GM12878 (cell line): ENCODE results near the gene PAQR9. TPM values are rescaled to one million over a fixed set of nuclear protein-coding genes. Genes with fewer than 3 reads are reported as not detected.

Experiments
- ATAC-seq: fragments of 200-7000 bp; cut with Tn5 transposase; 3 replicates; pipeline ENCODE4 v1.9.1; 2020; ENCODE audit warnings: mild to moderate bottlenecking, moderate library complexity
- BruUV-seq: library from RNA; stranded (reverse); fragments of 400-500 nt; replicated peaks from 2 replicates; lab custom pipeline; 2021; lab: Mats Ljungman, UMichigan
- CTCF ChIA-PET: fragments of 300-600 bp; sonication (Branson Sonifier 250); formaldehyde crosslinking; extraction: SDS; loops from one replicate; lab custom pipeline; 2021; ENCODE audit warnings: inconsistent platforms; lab: Yijun Ruan, JAX
- POLR2A ChIA-PET: fragments of 350-600 bp; formaldehyde crosslinking; extraction: SDS; loops from one replicate; lab custom pipeline; 2021; ENCODE audit warnings: inconsistent platforms; lab: Charles Lee
- RAD21 ChIA-PET: fragments of 300-600 bp; sonication (Branson Sonifier 250); formaldehyde crosslinking; loops from one replicate; lab custom pipeline; 2023; ENCODE audit warnings: antibody characterized with exemption; ENCODE audit not compliant: unreplicated experiment; lab: Charles Lee
- SMC1A ChIA-PET: fragments of 300-600 bp; sonication (Branson Sonifier 250); formaldehyde crosslinking; loops from one replicate; lab custom pipeline; 2023; ENCODE audit not compliant: unreplicated experiment, uncharacterized antibody; lab: Charles Lee
- DNase-seq: peaks from one replicate; pipeline ENCODE4 v3.0.0-alpha.2; 2011; ENCODE audit warnings: low read depth, low spot score
- FAIRE-seq: peaks from 3 replicates; lab custom pipeline; 2011; peaks lifted over from hg19 to GRCh38; lab: Jason Lieb, UNC
- H2AFZ ChIP-seq: 2 replicates; pipeline ENCODE4 v1.6.0; 2011; ENCODE audit warnings: low read depth, low read length, control low read depth; ENCODE audit not compliant: control insufficient read depth
- H3K27ac ChIP-seq: 2 replicates; pipeline ENCODE4 v1.5.1; 2011; ENCODE audit warnings: control low read depth; ENCODE audit not compliant: control insufficient read depth, insufficient read depth
- H3K27me3 ChIP-seq, 2 experiments: replicated peaks in 1 of 2; 2 replicates each; pipeline versions ENCODE4 v1.6.0 to v1.6.1; 2011; ENCODE audit warnings: low read length in 1 of 2; ENCODE audit not compliant: control insufficient read depth in 2 of 2, insufficient read depth in 2 of 2
- H3K36me3 ChIP-seq, 2 experiments: 2 replicates each; pipeline ENCODE4 v1.5.1; 2011; ENCODE audit warnings: low read length in 1 of 2; ENCODE audit not compliant: control insufficient read depth in 2 of 2, insufficient read depth in 2 of 2
- H3K4me1 ChIP-seq: 2 replicates; pipeline ENCODE4 v1.6.1; 2011; ENCODE audit warnings: mild to moderate bottlenecking, low read length, moderate library complexity, mixed read lengths; ENCODE audit not compliant: control insufficient read depth, insufficient read depth
- H3K4me2 ChIP-seq: 2 replicates; pipeline ENCODE4 v1.6.0; 2011; ENCODE audit warnings: control low read depth; ENCODE audit not compliant: control insufficient read depth, insufficient read depth
- H3K4me3 ChIP-seq: fragments of 200-600 bp; sonication (generic); 2 replicates; pipeline ENCODE4 v1.5.1; 2016
- H3K79me2 ChIP-seq: 2 replicates; pipeline ENCODE4 v1.6.0; 2011; ENCODE audit warnings: low read length; ENCODE audit not compliant: control insufficient read depth, insufficient read depth
- H3K9ac ChIP-seq: 2 replicates; pipeline ENCODE4 v1.8.0; 2011; ENCODE audit warnings: low read length, control low read depth, mixed read lengths; ENCODE audit not compliant: control insufficient read depth, insufficient read depth
- H3K9me3 ChIP-seq: replicated peaks from 3 replicates; pipeline ENCODE4 v1.5.1; 2011; ENCODE audit warnings: mild to moderate bottlenecking, low read length; ENCODE audit not compliant: control insufficient read depth, insufficient read depth
- H4K20me1 ChIP-seq: 2 replicates; pipeline ENCODE4 v1.6.0; 2011; ENCODE audit not compliant: control insufficient read depth, insufficient read depth
- BRCA1 ChIP-seq: IDR thresholded peaks from 2 replicates; pipeline ENCODE4 v1.6.1; 2011; ENCODE audit warnings: low read depth, low read length, improper control_type of control experiment
- CUX1 ChIP-seq: IDR thresholded peaks from 2 replicates; pipeline ENCODE4 v1.6.1; 2012; ENCODE audit warnings: improper control_type of control experiment, low read depth, low read length; ENCODE audit not compliant: insufficient replicate concordance
- KLF5 ChIP-seq: fragments of 450-650 bp; IDR thresholded peaks from 2 replicates; pipeline ENCODE4 v1.6.1; 2014; ENCODE audit warnings: mild to moderate bottlenecking; ENCODE audit not compliant: partially characterized antibody
- RAD51 ChIP-seq: fragments of 450-650 bp; IDR thresholded peaks from 2 replicates; pipeline ENCODE4 v1.6.1; 2016; ENCODE audit warnings: moderate library complexity, mild to moderate bottlenecking, inconsistent platforms
- SMC3 ChIP-seq: IDR thresholded peaks from 2 replicates; pipeline ENCODE4 v1.6.1; 2011; ENCODE audit warnings: low read length, improper control_type of control experiment, borderline replicate concordance
- USF2 ChIP-seq: IDR thresholded peaks from 2 replicates; pipeline ENCODE4 v1.6.1; 2011; ENCODE audit warnings: low read depth, low read length, improper control_type of control experiment, borderline replicate concordance
- WGBS: methylation state at CpG from one replicate; pipeline ENCODE4 v1.1.6; 2016; ENCODE audit warnings: low lambda C conversion rate; ENCODE audit not compliant: insufficient replicate concordance, insufficient coverage; ENCODE audit errors: missing lambda C conversion rate; 5-methylcytosine and 5-hydroxymethylcytosine counted together
- in situ Hi-C: fragments of 300-500 bp; cut with MboI; formaldehyde crosslinking; loops from 9 replicates; pipeline ENCODE4 v1.14.3; 2018; ENCODE audit warnings: mixed read lengths
- intact Hi-C: fragments of 100-400 bp; cut with micrococcal nuclease; formaldehyde crosslinking; loops from one replicate; pipeline ENCODE4 v1.14.2; 2022; ENCODE audit not compliant: unreplicated experiment
- polyA plus RNA-seq, 11 experiments: library from polyadenylated mRNA; depleted of rRNA in 4 of 11; unstranded in 6 of 11; stranded (reverse) in 5 of 11; fragments of >200 nt; fragmentation: Nextera tagmentation in 4 of 11; fragmentation: Illumina TruSeq in 1 of 11; extraction: Ambion mirVana in 4 of 11; extraction: Trizol in 1 of 11; gene quantifications; 1 replicate in 1 of 11; 2 replicates in 10 of 11; pipeline versions ENCODE4 v1.2.1 to v1.2.3, GENCODE V29; 2011 to 2016; ENCODE audit warnings: inconsistent platforms in 2 of 11, missing spikeins in 2 of 11, low read depth in 1 of 11
- total RNA-seq, 4 experiments: library from RNA; depleted of rRNA in 3 of 4; stranded (reverse); fragments of >200 nt in 3 of 4; fragmentation: Illumina TruSeq in 1 of 4; extraction: Trizol in 1 of 4; gene quantifications; 2 replicates each; pipeline versions ENCODE4 v1.2.1 to v1.2.3, GENCODE V29; 2013 to 2021
- TF ChIP-seq, protein P1 (sequence below): IDR thresholded peaks from 2 replicates; pipeline ENCODE4 v1.6.1; 2011; ENCODE audit warnings: low read depth, mild to moderate bottlenecking, low read length, moderate library complexity, borderline replicate concordance; ENCODE audit errors: extremely low read depth
- TF ChIP-seq, protein P2 (sequence below): fragments of 450-650 bp; IDR thresholded peaks from 2 replicates; pipeline ENCODE4 v1.6.1; 2017; ENCODE audit warnings: mild to moderate bottlenecking

Gene PAQR9
- total and polyA plus RNA-seq, 10 of the 15 experiments (the other 5 are each of a cell fraction or from before 2014, with no cell fraction given), result not detected

DNA sequence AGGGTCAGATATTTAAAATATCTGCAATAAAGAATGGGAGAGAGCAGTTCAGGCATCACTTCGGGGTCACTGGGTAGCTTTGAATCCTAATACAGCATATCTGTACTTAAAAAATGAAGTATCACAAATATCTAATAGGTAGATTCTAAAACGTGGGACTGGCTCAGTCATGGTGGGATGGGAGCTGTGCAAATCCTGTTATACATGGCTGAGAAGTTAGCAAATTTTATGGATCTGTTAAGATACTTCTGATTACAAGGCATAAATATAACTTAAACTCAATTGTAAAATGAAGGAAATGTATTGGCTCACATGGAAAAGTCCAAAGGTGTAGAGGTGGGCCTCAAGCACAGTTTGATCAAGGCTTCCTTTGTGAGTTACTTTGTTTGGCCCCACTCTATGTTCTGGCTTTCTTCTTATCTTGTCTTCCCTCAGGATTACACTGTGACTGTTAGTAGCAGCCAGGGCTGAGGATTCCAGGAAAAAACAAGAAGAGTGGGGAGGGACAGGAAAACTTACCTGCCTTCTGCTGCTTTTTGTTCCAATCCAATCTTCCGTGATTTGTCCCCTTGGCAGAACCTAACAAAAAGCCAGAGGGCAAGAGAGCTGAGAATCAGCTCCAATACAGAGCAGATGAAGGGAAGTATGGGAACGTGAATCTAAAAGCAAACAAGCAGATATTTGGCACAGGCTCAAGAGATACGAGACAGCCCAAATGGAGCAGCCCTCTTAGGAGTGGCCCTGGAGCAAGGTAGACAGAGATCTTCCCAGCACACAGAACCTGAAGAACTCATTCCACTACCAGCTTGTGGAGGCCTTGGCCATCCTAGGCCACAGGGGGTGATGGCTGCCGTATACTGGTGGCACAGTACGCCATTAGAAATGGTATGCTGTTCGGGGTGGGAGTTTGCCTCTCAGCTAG is 10.9 kb downstream of the PAQR9 start (continued):
- TF ChIP-seq, protein P1, sequence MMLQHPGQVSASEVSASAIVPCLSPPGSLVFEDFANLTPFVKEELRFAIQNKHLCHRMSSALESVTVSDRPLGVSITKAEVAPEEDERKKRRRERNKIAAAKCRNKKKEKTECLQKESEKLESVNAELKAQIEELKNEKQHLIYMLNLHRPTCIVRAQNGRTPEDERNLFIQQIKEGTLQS, result no peak
- TF ChIP-seq KLF5 (no peak), CUX1 (no peak)

GRCh38 chr3:142951794-142952193 is 11.7 kb downstream of the PAQR9 start:
- intact Hi-C loops (no loop called here), in situ Hi-C loops (no loop called here)
- Histone ChIP-seq H3K36me3 (no peaks in the 10 kb centered on the region), H3K9me3 (no peaks in the 10 kb centered on the region; the same call in 2 of the 3 replicates), H3K27me3 (peaks cover 2 to 4% of the 10 kb centered on the region in 2 experiments; a peak in 3 of 4 replicates), H4K20me1 (no peaks in the 10 kb centered on the region), H3K4me2 (no peak overlapping the region), H2AFZ (no peak overlapping the region), H3K79me2 (no peaks in the 10 kb centered on the region), H3K4me1 (no peaks in the 10 kb centered on the region; the same call in 1 of the 2 replicates), H3K9ac (no peak overlapping the region), H3K4me3 (no peak overlapping the region), H3K27ac (no peak overlapping the region)
- BruUV-seq, result no TSS peak
- 71% methylated on average over 2 of the region's 2 CpGs for WGBS
- ChIA-PET SMC1A (interaction anchor here (1.2 kb wide), 1 partner anchor 110 kb away, joined by 3 read pairs; no protein-coding TSS in a partner anchor), RAD21 (interaction anchor here (0.6 kb wide), 2 partner anchors 20 to 27 kb away, joined by 3 read pairs; no protein-coding TSS in a partner anchor), CTCF (interaction anchor here (0.7 to 2.5 kb wide), 3 partner anchors 12 to 35 kb away, joined by 3 to 5 read pairs (median 3); no protein-coding TSS in a partner anchor), POLR2A (no interaction called here)
- ATAC-seq, result no peak
- no peak for DNase-seq
- no peak for TF ChIP-seq USF2
- TF ChIP-seq SMC3, result no peak
- no peak for TF ChIP-seq BRCA1
- TF ChIP-seq, protein P2, sequence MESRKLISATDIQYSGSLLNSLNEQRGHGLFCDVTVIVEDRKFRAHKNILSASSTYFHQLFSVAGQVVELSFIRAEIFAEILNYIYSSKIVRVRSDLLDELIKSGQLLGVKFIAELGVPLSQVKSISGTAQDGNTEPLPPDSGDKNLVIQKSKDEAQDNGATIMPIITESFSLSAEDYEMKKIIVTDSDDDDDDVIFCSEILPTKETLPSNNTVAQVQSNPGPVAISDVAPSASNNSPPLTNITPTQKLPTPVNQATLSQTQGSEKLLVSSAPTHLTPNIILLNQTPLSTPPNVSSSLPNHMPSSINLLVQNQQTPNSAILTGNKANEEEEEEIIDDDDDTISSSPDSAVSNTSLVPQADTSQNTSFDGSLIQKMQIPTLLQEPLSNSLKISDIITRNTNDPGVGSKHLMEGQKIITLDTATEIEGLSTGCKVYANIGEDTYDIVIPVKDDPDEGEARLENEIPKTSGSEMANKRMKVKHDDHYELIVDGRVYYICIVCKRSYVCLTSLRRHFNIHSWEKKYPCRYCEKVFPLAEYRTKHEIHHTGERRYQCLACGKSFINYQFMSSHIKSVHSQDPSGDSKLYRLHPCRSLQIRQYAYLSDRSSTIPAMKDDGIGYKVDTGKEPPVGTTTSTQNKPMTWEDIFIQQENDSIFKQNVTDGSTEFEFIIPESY, result no peak
- no peak for TF ChIP-seq RAD51
- no peak for FAIRE-seq
